ENCODE measurements around the gene CXorf66. TPM values are rescaled to one million over a fixed set of nuclear protein-coding genes. Genes with fewer than 3 reads are reported as not detected.
"Not testable (repeated sequence)": the region's sequence is repeated elsewhere in the genome, so short reads cannot be mapped to it uniquely, and the experiment has no call there.

CXorf66 gene
- total RNA-seq, 1 donor from 2014 or later, result not detected

- no peak overlapping the region for H3K4me3 ChIP-seq
- H3K4me1 ChIP-seq, result no peaks in the 10 kb centered on the region
- no peaks in the 10 kb centered on the region for H3K27me3 ChIP-seq (ENCODE audit: low read depth)
- intact Hi-C loops (cut with micrococcal nuclease), result no loop called here
- no peak for TF ChIP-seq CTCF (IDR thresholded peaks at IDR 0.05; ENCODE audit: borderline replicate concordance)
- no peaks in the 10 kb centered on the region for H3K9me3 ChIP-seq (replicated peaks)
- no peaks in the 10 kb centered on the region for H3K36me3 ChIP-seq
- H3K27ac ChIP-seq (replicated peaks), result no peak overlapping the region
- DNase-seq, result no peak
Measured at GRCh38 chrX:139924069-139924695, 41.1 kb downstream of the CXorf66 start.

DNA sequence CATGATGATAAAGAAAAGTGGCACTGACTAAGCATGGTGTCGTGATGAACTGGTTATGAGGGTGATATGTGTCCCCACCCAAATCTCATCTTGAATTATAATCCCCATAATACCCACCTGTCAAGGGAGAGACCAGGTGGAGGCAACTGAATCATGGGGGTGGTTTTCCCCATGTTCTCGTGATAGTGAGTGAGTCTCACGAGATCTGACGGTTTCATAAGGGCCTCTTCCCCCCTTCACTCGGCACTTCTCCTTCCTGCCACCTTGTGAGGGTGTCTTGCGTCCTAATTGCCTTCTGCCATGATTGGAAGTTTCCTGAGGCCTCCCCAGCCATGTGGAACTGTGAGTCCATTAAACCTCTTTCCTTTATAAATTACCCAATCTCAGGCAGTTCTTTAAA, 44.2 kb downstream of the CXorf66 start:
- H3K27ac ChIP-seq (replicated peaks); DNase-seq; H3K27me3 ChIP-seq (ENCODE audit: low read depth); H3K9me3 ChIP-seq (replicated peaks); H3K4me3 ChIP-seq; intact Hi-C loops (cut with micrococcal nuclease); H3K36me3 ChIP-seq; H3K4me1 ChIP-seq: not testable (repeated sequence)

DNA sequence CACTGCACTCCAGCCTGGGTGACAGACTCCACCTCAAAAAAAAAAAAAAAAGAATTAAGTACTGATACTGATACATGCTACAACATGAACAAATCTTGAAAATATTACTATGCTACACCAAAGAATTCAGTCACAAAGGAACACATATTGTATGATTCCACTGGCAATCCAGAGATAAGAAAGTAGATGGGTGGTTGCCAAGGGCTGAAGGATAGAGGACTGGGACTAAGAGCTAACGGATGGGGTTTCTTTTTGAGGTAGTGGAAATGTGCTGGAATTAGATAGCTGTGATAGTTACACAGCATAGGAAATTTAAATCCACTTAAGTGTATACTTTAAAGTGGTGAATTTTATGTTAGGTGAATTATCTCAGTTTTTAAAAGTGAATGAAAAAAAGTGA, 45.0 kb downstream of the CXorf66 start:
- no peak for DNase-seq
- H3K27ac ChIP-seq (replicated peaks), result no peak overlapping the region
- H3K4me3 ChIP-seq, result no peak overlapping the region
- no peaks in the 10 kb centered on the region for H3K9me3 ChIP-seq (replicated peaks)
- no peaks in the 10 kb centered on the region for H3K36me3 ChIP-seq
- no peaks in the 10 kb centered on the region for H3K4me1 ChIP-seq
- no peak for TF ChIP-seq CTCF (IDR thresholded peaks at IDR 0.05; ENCODE audit: borderline replicate concordance)
- intact Hi-C loops (cut with micrococcal nuclease), result no loop called here
- no peaks in the 10 kb centered on the region for H3K27me3 ChIP-seq (ENCODE audit: low read depth)

DNA sequence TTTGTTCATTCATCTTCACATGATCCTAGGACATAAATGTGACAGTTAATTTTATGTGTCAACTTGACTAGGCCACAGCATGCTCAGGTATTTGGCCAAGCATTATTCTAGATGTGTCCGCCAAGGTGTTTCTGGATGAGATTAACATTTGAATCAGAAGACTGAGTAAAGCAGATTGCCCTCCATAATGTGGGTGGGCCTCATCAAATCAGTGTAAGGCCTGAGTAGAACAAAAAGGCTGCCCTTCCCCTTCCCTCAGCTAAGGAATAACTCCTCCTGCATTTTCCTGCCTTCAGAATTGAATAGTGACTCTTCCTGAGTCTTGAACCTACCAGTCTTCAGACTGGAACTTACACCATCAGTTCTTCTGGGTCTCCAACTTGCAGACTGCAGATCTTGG, 50.9 kb downstream of the CXorf66 start:
- TF ChIP-seq CTCF (IDR thresholded peaks at IDR 0.05; ENCODE audit: borderline replicate concordance), result no peak
- intact Hi-C loops (cut with micrococcal nuclease), result no loop called here
- H3K27me3 ChIP-seq (ENCODE audit: low read depth), result no peaks in the 10 kb centered on the region

GRCh38 chrX:139909712-139910111, 55.6 kb downstream of the CXorf66 start:
- intact Hi-C loops (cut with micrococcal nuclease), result no loop called here
- Histone ChIP-seq H3K4me1 (no peaks in the 10 kb centered on the region), H3K4me3 (no peak overlapping the region), H3K27me3 (ENCODE audit: low read depth) (no peaks in the 10 kb centered on the region), H3K27ac (replicated peaks) (no peak overlapping the region), H3K36me3 (no peaks in the 10 kb centered on the region), H3K9me3 (replicated peaks) (no peaks in the 10 kb centered on the region)
- no peak for TF ChIP-seq CTCF (IDR thresholded peaks at IDR 0.05; ENCODE audit: borderline replicate concordance)
- DNase-seq, result no peak

More for the DNA sequence above, 50.9 kb downstream of the CXorf66 start:
- Histone ChIP-seq H3K4me1 (no peaks in the 10 kb centered on the region), H3K27ac (replicated peaks) (no peak overlapping the region), H3K9me3 (replicated peaks) (no peaks in the 10 kb centered on the region), H3K36me3 (no peaks in the 10 kb centered on the region), H3K4me3 (no peak overlapping the region)
- no peak for DNase-seq

- H3K27me3 ChIP-seq (ENCODE audit: low read depth), result no peaks in the 10 kb centered on the region
- H3K9me3 ChIP-seq (replicated peaks), result no peaks in the 10 kb centered on the region
- intact Hi-C loops (cut with micrococcal nuclease), result no loop called here
- H3K4me1 ChIP-seq, result no peaks in the 10 kb centered on the region
- no peak overlapping the region for H3K4me3 ChIP-seq
- no peaks in the 10 kb centered on the region for H3K36me3 ChIP-seq
- H3K27ac ChIP-seq (replicated peaks), result no peak overlapping the region
- no peak for DNase-seq
- no peak for TF ChIP-seq CTCF (IDR thresholded peaks at IDR 0.05; ENCODE audit: borderline replicate concordance)
Measured at GRCh38 chrX:139907078-139907477, 58.2 kb downstream of the CXorf66 start.
